GM12878 (cell line): Measurements from ENCODE around the gene CLDN15. TPM values are rescaled to one million over a fixed set of nuclear protein-coding genes. Genes with fewer than 3 reads are reported as not detected.
A peak's percentile ranks its signal among the peaks of the same experiment; 100 is the strongest.

ENCODE experiments used
- HCFC1 ChIP-seq: fragments of 150-350 bp; IDR thresholded peaks from 2 replicates; pipeline ENCODE4 v1.6.1; 2014; ENCODE audit warnings: low read length
- ZNF274 ChIP-seq: IDR thresholded peaks from one replicate; pipeline ENCODE4 v1.8.0; 2011; ENCODE audit not compliant: insufficient read length, insufficient read depth
- polyA plus RNA-seq, 11 experiments: library from polyadenylated mRNA; depleted of rRNA in 4 of 11; unstranded in 6 of 11; stranded (reverse) in 5 of 11; fragments of >200 nt; fragmentation: Nextera tagmentation in 4 of 11; fragmentation: Illumina TruSeq in 1 of 11; extraction: Ambion mirVana in 4 of 11; extraction: Trizol in 1 of 11; gene quantifications; 1 replicate in 1 of 11; 2 replicates in 10 of 11; pipeline versions ENCODE4 v1.2.1 to v1.2.3, GENCODE V29; 2011 to 2016; ENCODE audit warnings: inconsistent platforms in 2 of 11, missing spikeins in 2 of 11, low read depth in 1 of 11
- total RNA-seq, 4 experiments: library from RNA; depleted of rRNA in 3 of 4; stranded (reverse); fragments of >200 nt in 3 of 4; fragmentation: Illumina TruSeq in 1 of 4; extraction: Trizol in 1 of 4; gene quantifications; 2 replicates each; pipeline versions ENCODE4 v1.2.1 to v1.2.3, GENCODE V29; 2013 to 2021
- TF ChIP-seq, protein P1 (sequence below): fragments of 450-650 bp; IDR thresholded peaks from 2 replicates; pipeline ENCODE4 v1.6.1; 2017; ENCODE audit warnings: mild to moderate bottlenecking, low read depth, inconsistent platforms; ENCODE audit not compliant: poor library complexity, severe bottlenecking
- TF ChIP-seq, protein P2 (sequence below): fragments of 450-650 bp; IDR thresholded peaks from 2 replicates; pipeline ENCODE4 v1.6.1; 2017; ENCODE audit warnings: mild to moderate bottlenecking, moderate library complexity

The CLDN15 gene
- total and polyA plus RNA-seq, 10 of the 15 experiments (the other 5 are each of a cell fraction or from before 2014, with no cell fraction given): 0.47 to 15.0 (median 6.6) TPM

DNA sequence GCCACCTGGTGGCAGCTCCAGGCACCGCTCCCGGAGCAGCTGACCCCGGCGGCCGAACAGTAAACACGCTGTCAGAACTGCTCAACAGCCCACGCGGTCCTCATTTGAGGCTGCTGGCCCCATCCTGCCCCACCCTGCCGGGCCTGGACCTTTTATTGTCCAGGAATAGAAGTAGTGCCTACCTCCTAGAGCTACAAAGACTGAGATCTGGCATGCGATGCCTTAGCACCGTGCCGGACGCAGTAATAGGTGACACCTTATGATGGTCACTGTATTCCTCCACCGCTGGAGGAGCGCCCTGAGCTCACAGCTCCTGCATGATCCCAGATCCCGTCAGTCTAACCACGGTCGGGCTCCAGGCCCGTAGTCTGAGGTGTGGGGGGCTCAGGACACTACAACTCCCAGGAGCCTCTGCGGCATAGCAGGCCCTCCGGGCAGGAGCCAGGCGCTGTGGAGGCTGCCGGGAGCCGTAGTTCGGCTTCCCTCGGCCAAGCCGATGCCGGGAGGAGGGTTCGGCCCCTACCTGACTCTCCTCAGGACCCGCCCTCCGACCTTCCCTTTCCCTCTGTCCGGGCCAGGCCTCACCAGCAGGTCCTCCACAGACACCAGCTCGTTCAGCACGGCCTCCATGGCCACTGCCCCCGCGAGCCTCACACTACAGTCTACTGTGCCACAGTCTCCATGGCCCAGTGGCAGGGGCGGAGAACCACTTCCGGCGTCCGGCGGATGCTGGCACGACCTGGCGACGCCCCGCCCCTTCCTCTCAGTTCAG is 7.0 kb upstream of the CLDN15 start, which contains the start of gene FIS1 (continued):
- TF ChIP-seq, protein P1, sequence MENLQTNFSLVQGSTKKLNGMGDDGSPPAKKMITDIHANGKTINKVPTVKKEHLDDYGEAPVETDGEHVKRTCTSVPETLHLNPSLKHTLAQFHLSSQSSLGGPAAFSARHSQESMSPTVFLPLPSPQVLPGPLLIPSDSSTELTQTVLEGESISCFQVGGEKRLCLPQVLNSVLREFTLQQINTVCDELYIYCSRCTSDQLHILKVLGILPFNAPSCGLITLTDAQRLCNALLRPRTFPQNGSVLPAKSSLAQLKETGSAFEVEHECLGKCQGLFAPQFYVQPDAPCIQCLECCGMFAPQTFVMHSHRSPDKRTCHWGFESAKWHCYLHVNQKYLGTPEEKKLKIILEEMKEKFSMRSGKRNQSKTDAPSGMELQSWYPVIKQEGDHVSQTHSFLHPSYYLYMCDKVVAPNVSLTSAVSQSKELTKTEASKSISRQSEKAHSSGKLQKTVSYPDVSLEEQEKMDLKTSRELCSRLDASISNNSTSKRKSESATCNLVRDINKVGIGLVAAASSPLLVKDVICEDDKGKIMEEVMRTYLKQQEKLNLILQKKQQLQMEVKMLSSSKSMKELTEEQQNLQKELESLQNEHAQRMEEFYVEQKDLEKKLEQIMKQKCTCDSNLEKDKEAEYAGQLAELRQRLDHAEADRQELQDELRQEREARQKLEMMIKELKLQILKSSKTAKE: no peak
- TF ChIP-seq, protein P2, sequence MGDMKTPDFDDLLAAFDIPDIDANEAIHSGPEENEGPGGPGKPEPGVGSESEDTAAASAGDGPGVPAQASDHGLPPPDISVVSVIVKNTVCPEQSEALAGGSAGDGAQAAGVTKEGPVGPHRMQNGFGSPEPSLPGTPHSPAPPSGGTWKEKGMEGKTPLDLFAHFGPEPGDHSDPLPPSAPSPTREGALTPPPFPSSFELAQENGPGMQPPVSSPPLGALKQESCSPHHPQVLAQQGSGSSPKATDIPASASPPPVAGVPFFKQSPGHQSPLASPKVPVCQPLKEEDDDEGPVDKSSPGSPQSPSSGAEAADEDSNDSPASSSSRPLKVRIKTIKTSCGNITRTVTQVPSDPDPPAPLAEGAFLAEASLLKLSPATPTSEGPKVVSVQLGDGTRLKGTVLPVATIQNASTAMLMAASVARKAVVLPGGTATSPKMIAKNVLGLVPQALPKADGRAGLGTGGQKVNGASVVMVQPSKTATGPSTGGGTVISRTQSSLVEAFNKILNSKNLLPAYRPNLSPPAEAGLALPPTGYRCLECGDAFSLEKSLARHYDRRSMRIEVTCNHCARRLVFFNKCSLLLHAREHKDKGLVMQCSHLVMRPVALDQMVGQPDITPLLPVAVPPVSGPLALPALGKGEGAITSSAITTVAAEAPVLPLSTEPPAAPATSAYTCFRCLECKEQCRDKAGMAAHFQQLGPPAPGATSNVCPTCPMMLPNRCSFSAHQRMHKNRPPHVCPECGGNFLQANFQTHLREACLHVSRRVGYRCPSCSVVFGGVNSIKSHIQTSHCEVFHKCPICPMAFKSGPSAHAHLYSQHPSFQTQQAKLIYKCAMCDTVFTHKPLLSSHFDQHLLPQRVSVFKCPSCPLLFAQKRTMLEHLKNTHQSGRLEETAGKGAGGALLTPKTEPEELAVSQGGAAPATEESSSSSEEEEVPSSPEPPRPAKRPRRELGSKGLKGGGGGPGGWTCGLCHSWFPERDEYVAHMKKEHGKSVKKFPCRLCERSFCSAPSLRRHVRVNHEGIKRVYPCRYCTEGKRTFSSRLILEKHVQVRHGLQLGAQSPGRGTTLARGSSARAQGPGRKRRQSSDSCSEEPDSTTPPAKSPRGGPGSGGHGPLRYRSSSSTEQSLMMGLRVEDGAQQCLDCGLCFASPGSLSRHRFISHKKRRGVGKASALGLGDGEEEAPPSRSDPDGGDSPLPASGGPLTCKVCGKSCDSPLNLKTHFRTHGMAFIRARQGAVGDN: peak; percentile 85
- no peak for TF ChIP-seq ZNF274
- TF ChIP-seq HCFC1: peak; percentile 95
